Islet of Langerhans (tissue), 1 donor: ENCODE data around the gene PCNP.
"Not testable (repeated sequence)": the region's sequence is repeated elsewhere in the genome, so short reads cannot be mapped to it uniquely, and the experiment has no call there.

Source experiments
- FAIRE-seq: peaks from one replicate; lab custom pipeline; 2011; peaks lifted over from hg19 to GRCh38; lab: Jason Lieb, UNC

Gene PCNP

DNA sequence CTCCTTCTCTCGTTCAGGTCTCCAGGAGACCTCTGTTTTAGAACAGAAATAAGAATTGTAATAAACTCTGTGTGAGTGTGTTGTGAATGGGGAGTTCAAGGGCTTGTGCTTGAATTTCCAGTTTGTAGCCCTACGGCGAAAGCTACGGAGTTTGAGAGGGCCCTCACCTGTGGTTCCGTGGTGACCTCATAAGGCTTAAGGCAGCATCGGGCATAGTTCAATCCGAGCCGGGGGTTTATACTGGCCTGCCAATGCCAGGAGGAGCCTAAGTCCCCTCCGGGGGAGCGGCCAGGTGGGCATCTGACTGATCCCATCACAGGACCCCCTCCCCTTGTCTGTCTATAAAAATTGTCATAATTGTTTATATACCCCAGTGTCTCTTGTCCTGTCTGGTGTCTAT is 59.2 kb downstream of the PCNP start:
- no peak for FAIRE-seq

DNA sequence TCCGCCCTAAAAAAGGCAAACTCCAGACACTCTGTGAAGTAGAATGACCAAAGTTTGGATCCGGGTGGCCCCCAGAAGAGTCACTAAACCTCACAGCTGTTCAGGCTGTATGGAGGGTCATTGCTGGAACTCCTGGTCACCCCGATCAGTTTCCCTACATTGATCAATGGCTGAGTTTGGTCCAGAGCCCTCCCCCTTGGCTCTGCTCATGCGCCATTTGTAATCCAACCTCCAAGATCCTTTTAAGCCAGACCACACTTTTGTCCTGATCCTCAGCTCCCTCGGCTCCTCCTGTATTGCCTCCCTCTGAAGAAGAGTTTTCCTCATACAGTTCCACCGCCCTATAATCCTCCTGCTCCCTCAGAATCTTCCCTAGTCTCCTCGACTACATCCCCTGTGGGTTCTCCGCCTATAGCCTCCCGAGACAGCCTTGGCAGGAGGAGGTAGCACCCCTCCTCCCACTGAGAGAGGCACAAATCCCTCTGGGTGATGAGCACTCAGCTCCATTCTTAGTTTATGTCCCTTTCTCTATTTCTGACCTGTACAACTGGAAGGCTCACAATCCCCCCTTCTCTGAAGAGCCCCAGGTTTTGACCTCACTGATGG is 60.7 kb downstream of the PCNP start:
- FAIRE-seq: no peak

DNA sequence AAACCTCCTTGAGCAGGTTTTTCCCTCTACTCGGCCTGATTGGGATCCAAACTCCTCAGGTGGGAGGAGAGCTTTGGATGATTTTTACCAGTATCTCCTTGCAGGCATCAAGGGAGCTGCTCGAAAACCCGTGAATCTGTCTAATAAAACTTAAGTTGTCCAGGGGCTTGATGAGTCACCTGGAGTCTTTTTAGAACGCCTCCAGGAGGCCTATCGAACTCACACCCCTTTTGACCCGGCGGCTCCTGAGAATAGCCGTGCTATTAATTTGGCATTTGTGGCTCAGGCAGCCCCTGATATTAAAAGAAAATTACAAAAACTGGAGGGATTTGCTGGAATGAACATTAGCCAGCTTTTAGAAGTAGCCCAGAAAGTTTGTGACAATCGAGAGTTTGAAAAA is 61.4 kb downstream of the PCNP start:
- FAIRE-seq: no peak

DNA sequence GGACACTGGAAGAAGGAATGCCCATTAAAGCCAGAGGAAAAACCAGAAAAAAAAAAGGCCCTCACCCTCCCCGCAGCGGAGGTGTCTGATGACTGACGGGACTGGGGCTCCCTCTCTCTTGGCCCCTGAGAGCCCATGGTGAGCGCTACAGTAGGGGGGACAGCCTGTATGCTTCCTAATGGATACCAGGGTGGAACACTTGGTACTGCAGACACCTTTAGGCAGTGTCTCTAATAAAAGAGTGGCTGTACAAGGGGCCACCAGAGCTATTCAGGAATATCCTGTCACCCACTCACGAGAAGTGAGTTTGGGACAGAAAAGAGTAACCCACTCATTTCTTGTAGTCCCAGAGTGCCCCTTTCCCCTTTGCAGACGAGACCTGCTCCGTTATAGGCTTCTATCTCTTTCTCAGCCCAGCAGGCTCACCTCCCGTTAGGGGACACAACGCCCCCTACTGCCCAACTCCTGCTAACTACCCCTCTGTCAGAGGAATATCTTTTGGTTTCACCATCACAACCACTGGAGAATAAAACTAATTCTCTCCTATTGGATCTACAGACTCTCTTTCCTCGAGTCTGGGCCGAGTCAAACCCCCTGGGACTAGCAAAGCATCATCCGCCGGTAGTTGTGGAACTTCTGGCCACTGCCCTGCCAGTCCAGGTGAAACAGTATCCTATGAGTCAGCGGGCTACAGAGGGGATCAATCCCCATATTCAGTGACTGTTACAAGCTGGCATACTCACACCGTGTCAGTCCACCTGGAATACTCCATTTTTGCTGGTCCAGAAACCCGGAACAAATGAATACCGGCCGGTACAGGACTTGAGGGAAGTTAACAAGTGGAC is 62.2 kb downstream of the PCNP start:
- FAIRE-seq: no peak

DNA sequence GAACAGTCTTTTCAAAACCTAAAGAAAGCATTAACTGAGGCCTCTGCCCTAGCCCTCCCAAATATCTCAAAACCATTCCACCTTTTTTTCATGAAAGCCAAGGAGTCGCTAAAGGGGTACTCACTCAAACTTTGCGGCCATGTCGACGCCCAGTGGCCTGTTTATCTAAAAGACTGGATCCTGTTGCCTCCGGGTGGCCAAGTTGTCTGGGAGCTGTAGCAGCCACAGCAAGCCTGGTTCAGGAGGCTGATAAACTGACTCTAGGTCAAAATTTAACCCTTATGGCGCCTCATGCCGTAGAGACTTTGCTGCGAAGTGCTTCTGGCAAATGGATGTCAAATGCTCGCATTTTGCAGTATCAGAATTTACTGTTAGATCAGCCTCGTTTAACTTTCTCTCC is 63.5 kb downstream of the PCNP start:
- FAIRE-seq: no peak

DNA sequence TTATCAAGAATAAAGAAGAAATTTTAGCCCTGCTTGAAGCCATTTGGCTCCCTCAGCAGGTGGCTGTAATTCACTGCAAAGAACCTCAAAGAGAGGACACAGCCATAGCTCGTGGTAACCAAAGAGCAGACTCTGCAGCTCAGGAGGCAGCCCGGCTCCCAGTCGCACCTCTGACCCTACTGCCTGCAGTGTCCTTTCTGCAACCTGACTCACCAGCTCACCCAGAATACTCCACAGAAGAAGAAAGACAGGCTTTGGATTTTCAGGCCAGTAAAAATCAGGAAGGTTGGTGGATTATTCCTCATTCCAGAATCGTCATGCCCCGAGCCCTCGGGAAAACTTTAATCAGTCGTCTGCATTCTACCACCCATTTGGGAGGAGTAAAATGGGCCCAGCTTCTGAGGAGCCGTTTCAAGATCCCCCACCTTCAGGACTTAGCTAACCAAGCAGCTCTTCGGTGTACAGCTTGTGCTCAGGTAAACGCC is 64.3 kb downstream of the PCNP start:
- no peak for FAIRE-seq

DNA sequence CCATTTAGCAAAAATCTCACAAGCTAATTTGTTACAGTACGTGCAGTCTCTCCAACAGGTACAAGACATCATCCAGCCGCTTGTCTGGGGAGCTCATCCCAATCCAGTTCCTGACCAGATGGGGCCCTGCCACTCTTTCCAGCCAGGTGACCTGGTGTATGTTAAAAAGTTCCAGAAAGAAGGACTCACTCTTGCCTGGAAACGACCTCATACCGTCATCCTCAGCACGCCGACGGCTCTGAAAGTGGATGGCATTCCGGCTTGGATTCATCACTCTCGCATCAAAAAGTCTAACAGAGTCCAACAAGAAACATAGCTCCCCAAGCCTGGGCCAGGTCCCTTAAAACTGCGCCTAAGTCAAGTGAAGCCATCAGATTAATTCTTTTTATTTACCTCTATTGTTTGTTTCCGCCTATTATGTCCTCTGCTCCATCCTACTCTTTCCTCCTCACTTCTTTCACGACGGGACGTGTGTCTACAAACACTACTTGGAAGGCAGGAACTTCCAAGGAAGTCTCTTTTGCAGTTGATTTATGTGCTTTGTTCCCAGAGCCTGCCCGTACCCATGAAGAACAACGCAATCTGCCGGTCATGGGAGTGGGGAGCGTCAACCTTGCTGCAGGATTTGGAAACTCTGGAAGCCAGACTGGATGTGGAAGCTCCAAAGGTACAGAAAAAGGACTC is 65.4 kb downstream of the PCNP start:
- no peak for FAIRE-seq

DNA sequence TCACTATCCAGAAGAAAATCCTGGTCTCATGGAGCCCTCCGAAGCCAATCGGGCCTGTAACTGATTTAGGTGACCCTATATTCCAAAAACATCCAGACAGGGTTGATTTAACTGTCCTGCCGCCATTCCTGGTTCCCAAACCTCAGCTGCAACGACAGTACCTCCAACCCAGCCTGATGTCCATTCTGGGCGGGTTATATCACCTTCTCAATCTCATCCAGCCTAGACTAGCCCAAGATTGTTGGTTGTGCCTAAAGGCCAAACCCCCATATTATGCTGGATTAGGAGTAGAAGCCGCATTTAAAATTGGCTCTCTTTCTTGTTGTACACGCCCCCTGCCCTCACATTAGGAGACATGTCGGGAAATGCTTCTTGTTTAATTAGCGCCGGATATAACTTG is 66.3 kb downstream of the PCNP start:
- no peak for FAIRE-seq

DNA sequence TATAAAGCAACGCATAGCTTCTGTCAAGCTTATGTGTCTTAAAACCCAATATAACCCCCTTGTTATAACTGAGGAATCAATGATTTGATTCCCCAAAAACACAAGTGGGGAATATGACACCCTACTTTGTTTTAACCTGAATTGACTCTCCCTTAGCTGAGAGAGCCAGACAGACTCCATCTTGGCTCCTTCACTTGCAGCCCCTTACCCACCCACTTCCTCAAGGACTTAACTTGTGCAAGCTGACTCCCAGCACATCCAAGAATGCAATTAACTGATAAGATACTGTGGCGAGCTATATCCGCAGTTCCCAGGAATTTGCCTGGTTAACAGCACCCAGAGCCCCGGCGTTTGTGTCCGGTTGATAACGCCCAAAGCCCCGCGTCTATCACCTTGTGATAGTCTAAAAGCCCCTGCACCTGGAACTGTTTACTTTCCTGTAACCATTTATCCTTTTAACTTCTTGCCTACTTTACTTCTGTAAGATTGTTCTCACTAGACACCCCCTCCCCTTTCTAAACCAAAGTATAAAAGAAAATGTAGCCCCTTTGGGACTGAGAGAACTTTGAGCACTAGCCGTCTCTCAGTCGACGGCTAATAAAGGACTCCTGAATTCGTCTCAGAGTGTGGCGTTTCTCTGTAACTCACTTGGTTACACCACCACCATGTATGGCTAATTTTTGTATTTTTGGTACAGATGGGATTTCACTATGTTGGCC is 67.6 kb downstream of the PCNP start:
- not testable (repeated sequence) for FAIRE-seq

DNA sequence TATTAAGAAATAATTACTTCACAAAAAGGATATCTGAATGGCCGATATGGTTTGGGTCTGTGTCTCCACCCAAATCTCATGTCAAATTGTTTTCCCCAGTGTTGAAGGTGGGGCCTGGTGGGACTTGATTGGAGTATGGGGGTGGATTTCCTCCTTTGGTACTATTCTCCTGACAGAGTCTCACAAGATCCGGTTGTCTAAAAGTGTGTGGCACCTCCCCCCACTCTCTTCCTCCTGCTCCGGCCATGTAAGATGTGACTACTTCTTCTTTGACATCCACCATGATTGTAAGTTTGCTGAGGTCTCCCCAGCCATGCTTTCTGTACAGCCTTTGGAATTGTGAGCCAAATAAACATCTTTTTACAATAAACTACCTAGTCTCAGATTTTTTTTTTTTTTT is 68.5 kb downstream of the PCNP start:
- FAIRE-seq: no peak

DNA sequence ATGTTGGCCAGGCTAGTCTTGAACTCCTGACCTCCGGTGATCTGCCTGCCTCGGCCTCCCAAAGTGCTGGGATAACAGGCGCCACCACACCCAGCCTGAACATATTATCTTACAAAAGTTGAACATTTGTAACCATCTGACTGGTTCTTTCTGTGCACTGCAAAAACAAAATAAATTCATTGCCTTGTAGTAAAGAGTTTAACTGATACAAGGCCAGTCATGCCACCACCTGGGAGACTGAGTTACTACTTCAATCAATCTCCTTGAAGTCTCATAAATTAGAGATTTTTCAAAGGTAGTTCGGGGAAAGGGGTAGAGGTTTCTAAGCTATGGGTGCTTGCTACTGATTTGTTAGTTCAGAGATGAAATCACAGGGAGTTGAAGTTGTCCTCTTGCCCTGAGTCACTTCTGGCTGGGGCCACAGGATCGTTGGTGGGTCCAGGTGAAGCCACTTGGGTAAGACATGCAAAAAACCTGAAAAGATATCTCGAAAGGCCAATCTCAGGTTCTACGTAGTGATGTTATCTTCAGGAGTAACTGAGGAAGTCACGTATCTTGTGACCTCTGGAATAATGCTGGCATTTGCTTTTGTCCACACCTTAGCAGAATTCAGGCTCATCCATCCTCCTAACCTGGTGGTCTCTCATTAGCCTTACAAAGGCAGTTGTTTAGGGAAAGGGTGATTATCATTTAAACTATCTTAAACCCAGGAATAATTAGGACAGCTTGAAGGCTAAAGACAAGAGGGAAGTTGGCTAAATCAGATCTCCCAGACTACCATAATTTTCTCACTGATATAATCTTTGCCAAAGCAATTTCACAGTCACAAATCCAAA is 69.2 kb downstream of the PCNP start:
- no peak for FAIRE-seq
